ENCODE measurements around the gene ABAT.
"Not testable (repeated sequence)": the region's sequence is repeated elsewhere in the genome, so short reads cannot be mapped to it uniquely, and the experiment has no call there.

Gene ABAT

GRCh38 chr16:8649829-8650554 is 24.4 kb upstream of the ABAT start:
- DNase-seq (ENCODE audit: low read depth): no peak

DNA sequence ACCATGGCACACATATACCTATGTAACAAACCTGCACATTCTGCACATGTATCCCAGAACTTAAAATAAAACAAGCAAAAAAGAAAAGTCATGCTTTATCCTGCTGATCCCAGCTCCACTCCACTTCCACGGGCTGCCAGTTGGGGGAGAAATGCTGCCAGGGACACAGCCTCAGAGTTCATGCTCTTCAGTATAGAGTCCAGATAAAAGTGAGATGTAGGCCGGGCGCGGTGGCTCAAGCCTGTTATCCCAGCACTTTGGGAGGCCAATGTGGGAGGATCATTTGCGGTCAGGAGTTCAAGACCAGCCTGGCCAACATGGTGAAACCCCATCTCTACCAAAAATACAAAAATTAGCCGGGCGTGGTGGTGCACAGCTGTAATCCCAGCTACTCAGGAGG is 22.5 kb upstream of the ABAT start:
- not testable (repeated sequence) for DNase-seq (ENCODE audit: low read depth)

- peak; percentile 43 for DNase-seq (ENCODE audit: low read depth)
Measured at GRCh38 chr16:8655184-8655717, 19.2 kb upstream of the ABAT start.

DNA sequence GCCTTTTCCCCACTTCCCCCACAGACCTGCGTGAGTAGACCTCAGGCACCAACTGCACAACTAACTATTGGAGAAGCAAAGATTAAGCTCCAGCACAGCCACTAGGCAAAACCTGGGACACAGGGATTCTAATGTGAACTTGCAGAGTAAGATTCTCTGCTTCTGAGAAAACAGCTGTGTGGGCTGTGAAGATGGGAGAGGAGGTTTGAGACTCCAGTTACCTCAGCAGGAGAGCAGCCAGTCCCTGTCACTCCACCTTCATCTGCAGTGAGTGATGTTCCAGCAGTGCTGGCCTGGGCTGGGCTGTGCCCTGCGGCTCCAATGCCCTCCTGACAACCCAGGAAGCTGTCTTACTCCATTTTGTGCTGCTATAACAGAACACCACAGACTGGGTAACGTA is 18.0 kb upstream of the ABAT start:
- no peak for DNase-seq (ENCODE audit: low read depth)

DNA sequence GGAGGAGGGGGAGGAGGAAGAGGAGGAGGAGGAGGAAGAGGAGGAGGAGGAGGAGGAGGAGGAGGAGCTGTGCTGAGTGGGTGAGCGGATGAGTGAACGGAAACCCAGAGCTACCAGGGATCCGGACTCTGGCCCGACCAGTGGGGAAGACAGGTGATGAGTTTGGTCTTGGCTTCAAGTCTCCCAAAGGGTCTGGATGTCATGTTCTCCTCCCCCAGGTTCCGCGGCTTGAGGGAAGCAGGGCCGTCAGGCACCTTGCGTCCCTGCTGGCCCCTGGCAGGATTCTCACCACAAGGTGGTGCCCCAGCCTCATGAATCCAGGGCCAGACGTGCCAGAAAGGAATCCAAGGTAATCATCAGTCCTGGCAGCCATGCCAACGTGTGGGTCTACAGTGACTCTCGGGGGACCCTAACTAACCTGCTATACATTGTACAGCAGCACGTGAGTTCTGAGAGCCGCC is 13.5 kb upstream of the ABAT start:
- DNase-seq (ENCODE audit: low read depth): no peak

- DNase-seq (ENCODE audit: low read depth): no peak
Measured at GRCh38 chr16:8661703-8662102, 12.7 kb upstream of the ABAT start.

DNA sequence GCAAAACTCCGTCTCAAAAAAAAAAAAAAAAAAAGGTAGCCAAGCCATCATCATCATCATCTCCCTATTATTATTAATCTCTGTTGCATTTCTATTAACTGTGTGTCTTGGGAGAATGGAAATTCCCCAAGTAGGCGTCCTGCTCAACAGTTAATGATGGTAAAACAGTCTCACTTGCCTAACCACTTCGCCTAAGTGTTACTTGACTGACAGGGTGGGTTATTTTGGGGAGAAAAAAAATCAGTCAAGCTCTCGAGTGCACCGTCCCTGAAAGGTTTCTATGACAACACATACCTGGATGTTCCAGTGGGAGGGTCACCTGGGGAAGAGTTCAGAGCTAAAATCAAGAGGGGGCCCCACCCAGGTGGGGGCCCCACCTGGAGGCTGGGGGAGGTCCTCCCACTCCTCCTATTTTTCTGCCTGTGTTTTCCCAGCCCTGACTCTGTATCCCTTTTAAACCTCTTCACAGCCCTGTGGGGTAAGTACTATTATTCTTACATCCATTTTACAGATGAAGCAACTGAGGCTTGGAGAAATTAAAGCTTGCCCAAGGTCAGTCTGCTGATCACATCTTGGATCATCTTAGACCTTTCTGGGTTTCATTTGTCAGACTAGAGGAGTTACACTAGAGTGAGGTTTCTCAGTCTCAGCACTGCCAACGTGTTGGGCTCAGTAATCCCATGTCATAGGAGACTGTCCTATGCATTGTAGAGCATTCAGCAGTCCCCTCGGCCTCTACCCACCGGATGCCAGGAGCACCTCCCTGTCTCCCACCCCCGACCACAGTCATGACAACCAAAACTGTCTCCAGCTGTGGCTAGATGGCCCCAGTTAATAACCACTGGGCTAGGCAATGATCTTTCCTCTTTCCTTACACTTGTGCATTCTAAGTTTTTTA is 11.0 kb upstream of the ABAT start:
- no peak for DNase-seq (ENCODE audit: low read depth)

DNA sequence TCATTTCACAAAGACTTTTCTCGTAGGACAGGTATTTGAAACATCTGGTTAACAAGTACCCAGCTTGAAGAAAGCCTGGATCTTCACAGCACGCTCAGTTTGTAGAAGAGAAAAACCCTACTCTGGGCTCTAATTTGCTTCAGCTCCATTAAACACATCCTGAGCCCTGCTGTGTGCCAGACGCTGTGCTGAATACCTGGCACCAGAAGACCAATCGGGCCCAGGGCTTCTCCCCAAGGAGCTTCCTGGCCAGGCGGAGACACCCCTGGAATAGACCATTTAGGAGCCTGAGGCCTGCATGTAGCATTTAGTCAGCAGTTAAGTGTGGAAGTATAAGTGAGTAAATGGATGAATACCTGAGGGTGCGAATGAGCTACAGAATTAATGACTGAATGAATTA is 8.9 kb upstream of the ABAT start:
- DNase-seq (ENCODE audit: low read depth): no peak

DNA sequence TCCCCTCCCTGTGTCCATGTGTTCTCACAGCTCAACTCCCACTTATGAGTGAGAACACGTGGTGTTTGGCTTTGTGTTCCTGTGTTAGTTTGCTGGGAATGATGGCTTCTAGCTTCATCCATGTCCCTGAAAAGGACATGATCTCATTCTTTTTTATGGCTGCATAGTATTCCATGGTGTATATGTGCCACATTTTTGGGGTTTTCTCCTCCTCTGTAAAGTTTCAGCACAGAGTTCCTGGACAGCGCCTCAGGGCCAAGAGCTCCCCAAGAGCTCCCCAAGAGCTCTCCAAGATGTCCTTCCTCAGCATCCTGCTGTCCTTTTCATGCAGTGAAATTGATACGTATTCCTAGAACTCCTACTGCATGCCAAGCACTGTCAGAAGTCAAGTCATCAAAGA is 6.9 kb upstream of the ABAT start:
- no peak for DNase-seq (ENCODE audit: low read depth)

GRCh38 chr16:8668113-8668512 is 6.3 kb upstream of the ABAT start:
- DNase-seq (ENCODE audit: low read depth): no peak

- no peak for DNase-seq (ENCODE audit: low read depth)
Measured at GRCh38 chr16:8669481-8669880, 4.9 kb upstream of the ABAT start.

- DNase-seq (ENCODE audit: low read depth): no peak
Measured at GRCh38 chr16:8670014-8670560, 4.3 kb upstream of the ABAT start.

DNA sequence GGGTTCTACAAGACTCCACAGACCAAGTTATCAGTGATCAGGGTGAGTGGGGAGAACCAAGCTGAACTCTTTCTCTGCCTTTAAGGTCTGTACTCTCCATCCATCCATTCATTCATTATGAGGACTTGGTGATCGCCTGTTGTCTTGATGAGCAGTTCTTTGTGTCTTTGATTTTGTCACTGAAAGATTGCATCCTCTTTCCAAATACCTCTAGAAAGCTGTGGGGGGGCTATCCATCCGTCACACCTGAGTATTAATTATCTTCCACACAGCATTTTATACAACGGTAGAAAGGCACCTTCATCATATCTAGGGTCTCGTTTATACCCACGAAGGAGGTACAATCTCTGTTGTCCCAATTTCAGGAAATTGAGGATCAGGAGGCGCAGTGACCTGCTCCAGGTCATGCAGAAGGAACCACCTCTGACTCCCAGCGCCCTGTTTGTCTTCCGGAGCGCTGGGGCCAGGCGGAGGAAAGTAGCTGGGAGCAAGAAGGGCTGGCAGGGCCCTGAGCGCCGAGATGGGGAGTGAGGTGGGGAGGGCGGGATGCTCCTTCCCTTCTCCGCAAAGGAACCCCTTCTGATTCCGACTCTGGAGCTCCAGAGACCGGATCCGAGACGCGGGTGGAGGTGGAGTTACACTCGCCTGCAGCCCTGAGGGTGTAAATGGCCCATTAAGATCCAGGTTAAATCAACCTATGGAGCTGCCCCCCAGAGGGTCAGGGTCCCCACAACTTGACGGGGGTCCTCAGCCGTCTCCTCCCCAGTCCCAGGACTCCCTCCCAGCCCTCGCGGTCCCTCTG is 605 bp upstream of the ABAT start:
- no peak for DNase-seq (ENCODE audit: low read depth)

DNA sequence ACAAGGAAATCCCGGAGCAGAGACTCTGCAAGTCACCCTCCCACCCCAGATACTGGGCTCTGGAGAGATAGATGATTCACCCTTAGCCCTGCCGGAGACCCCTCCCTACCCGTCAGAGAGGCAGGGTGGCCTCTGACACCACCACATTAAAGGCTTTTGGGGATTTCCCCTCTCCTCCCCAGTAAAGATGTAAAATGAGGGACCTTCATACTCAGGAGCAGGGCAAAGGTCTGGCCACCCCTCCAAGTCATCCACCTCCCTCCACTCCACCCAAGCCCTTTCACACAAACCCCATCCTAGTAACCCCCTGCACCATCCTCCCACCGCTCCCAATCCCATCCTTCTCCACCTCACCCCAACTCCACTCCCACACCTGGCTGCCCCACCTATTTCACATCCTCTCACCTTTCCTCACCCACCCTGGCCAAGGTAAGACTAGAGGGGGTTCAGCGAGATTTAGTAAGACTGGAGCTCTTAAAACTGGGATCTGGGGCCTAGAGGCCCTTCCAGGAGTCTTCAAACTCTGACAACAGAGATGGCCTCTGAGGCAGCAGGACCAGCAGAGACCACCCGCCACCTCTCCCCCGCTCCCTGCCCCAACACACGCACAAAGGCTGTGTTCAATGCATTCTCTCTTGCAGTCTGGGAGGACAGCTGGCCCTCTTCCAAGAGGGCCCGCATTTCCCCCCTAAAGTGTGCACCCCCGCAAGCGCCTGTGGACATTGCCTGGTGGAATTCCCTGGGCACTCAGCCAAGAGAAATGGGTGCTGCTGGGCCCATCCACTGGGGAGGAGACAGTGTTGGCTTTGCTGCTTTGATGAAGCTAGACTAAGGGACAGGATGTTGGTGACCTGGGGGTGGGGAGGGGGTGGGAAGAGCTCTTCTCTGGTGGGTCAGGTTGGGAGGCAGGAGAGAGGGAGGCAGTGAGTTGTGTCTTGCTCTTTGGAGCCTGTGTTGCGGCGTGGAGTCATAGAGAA is 1.1 kb downstream of the ABAT start:
- DNase-seq (ENCODE audit: low read depth): no peak

- no peak for DNase-seq (ENCODE audit: low read depth)
Measured at GRCh38 chr16:8676160-8676547, 1.7 kb downstream of the ABAT start.

DNA sequence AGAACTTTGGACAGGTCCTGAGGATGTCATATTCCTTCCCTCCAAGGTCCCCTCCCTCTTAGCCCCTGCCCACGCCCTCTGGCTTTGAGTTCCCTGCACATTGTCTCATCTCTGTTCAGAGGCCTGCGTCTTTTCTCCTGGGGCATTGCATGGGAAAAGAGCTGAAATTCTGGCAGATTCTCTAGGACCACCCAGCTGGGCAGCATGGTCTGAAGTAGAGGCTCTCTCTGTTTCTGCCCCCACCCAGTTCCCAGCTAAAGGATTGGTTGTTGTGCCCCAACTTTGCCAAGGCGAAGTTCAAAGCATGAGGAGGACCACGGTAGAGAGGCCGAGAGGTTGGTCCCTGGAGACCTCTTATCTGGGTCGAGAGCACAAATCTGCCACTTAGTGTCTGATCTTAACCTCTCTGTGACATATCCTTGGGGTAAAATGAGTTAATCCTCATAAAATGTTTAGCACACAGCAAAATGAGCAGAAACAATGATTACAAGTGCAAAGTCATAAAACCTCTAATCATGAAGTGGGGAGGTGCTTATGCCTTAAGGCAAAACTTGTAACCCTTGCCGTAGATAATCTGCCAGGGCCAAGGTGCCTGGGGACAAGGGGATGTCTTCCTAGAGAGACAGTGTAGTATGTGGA is 2.4 kb downstream of the ABAT start:
- no peak for DNase-seq (ENCODE audit: low read depth)

DNA sequence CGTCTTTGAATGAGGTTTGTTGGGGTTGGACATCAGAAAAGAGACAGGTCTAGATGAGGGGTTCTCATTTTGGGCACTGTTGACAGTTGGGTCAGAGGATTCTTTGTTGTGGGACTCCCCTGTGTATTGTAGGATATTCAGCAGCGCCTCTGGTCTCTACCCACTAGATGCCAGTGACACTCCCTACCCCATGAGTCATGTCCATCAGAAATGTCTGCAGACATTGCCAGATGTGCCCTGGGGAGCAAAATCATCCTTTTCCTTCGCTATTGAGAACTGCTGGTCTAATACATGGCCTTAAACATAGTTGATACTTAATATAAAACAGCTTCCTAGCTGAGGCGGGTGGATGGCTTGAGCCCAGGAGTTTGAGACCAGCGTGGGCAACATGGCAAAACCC is 3.1 kb downstream of the ABAT start:
- DNase-seq (ENCODE audit: low read depth): no peak

DNA sequence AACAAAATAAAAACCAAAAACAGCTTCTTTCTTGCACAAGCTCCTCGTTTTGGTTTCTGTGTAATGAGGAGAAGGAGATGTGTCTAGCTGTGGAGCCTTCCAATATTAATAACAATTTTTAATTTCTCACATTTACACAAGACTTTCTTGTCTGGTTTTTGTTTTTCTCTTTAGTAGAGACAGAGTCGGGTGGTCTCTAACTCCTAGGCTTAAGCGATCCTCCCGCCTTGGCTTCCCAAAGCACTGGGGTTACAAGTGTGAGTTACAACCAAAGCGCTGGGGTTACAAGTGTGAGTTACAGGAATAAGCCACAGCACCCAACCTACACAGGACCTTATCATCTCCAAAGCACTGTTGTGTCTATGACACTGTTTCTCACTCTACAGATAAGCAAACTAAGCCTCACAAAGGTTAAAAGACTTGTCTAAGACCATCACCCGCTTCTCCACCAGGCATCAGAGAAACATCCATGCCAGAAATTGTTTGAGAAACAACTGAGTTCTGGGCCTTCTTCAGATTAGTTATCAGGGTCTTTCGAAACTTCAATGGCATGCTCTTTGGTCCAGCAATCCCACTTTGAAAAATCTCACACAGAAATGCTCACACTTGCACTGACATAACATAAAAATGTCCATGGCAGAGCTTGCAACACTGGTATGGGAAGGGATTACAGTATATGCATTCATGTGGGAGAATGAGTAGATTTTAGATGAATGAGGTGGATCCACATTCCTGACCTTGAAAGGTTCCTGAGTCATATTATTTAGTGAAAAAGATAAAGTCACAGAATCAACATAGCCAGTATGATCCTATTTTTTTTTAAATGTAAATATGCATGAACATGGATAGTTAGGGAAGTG is 3.9 kb downstream of the ABAT start:
- DNase-seq (ENCODE audit: low read depth): no peak

- DNase-seq (ENCODE audit: low read depth): no peak
Measured at GRCh38 chr16:8679151-8679550, 4.7 kb downstream of the ABAT start.

Data from CMK (cell line).